HCT116 (cell line): ENCODE data around the gene RXFP1. TPM values are rescaled to one million over a fixed set of nuclear protein-coding genes. Genes with fewer than 3 reads are reported as not detected.

Source experiments
- ATAC-seq: fragments of 200-7000 bp; cut with Tn5 transposase; 2 replicates; pipeline ENCODE4 v1.9.1; 2020; ENCODE audit warnings: mild to moderate bottlenecking, moderate library complexity
- BruUV-seq: library from RNA; stranded (reverse); fragments of 400-500 nt; replicated peaks from 2 replicates; lab custom pipeline; 2021; lab: Mats Ljungman, UMichigan
- CTCF ChIA-PET: fragments of 300-600 bp; sonication (Branson Sonifier 250); formaldehyde crosslinking; loops from one replicate; lab custom pipeline; 2021; ENCODE audit warnings: antibody characterized with exemption; lab: Charles Lee
- POLR2A ChIA-PET: fragments of 300-600, 350-600 bp; sonication (Branson Sonifier 250); formaldehyde crosslinking; loops from one replicate; lab custom pipeline; 2021; ENCODE audit warnings: antibody characterized with exemption; lab: Charles Lee
- RAD21 ChIA-PET, 2 experiments: fragments of 300-600 bp; sonication (Branson Sonifier 250); formaldehyde crosslinking; loops; one replicate each; lab custom pipeline; 2023; ENCODE audit warnings: low total read pairs in 2 of 2; ENCODE audit not compliant: uncharacterized antibody in 2 of 2, unreplicated experiment in 2 of 2, low non-redundant PET in 1 of 2; lab: Charles Lee
- DNase-seq: peaks from one replicate; pipeline ENCODE4 v3.0.0-alpha.2; 2010; ENCODE audit warnings: low read depth, low spot score
- H2AFZ ChIP-seq: fragments of 200-600 bp; shearing (Covaris generic), sonication (generic); 2 replicates; pipeline ENCODE4 v1.6.1; 2017; ENCODE audit warnings: low read depth, mixed run types, mixed read lengths, antibody characterized with exemption, low read length; ENCODE audit not compliant: poor library complexity, severe bottlenecking
- H3K27ac ChIP-seq: 2 replicates; pipeline ENCODE4 v1.5.1; 2012; ENCODE audit warnings: low read depth, low read length
- H3K27me3 ChIP-seq: fragments of 200-600 bp; sonication (generic); 2 replicates; pipeline ENCODE4 v1.6.1; 2016; ENCODE audit warnings: mixed run types, low read length, mixed read lengths; ENCODE audit not compliant: insufficient read depth
- H3K36me3 ChIP-seq, 2 experiments: fragments of 200-500 bp in 1 of 2; fragments of 200-600 bp in 1 of 2; sonication (Bioruptor generic) in 1 of 2; sonication (generic) in 1 of 2; 2 replicates each; pipeline versions ENCODE4 v1.5.1 to v1.6.1; 2014 to 2016; ENCODE audit warnings: low read length in 2 of 2, inconsistent platforms in 1 of 2, mixed read lengths in 1 of 2, mixed run types in 1 of 2; ENCODE audit not compliant: insufficient read depth in 2 of 2, control insufficient read depth in 1 of 2
- H3K4me1 ChIP-seq, 2 experiments: fragments of 200-600 bp in 1 of 2; sonication (generic) in 1 of 2; 2 replicates each; pipeline versions ENCODE4 v1.5.1 to v1.6.1; 2012 to 2017; ENCODE audit warnings: low read length in 2 of 2, inconsistent platforms in 1 of 2, mild to moderate bottlenecking in 1 of 2, mixed read lengths in 1 of 2, mixed run types in 1 of 2, moderate library complexity in 1 of 2; ENCODE audit not compliant: insufficient read depth in 2 of 2, control insufficient read depth in 1 of 2
- H3K4me2 ChIP-seq: fragments of 200-600 bp; sonication (generic); 2 replicates; pipeline ENCODE4 v1.6.1; 2017; ENCODE audit warnings: mixed run types, low read length, mixed read lengths
- H3K4me3 ChIP-seq, 2 experiments: fragments of 200-600 bp in 1 of 2; sonication (generic) in 1 of 2; replicated peaks in 1 of 2; 2 replicates each; pipeline ENCODE4 v1.5.1; 2011 to 2016; ENCODE audit warnings: low read length in 2 of 2, control low read depth in 1 of 2, low read depth in 1 of 2, mild to moderate bottlenecking in 1 of 2, mixed read lengths in 1 of 2, mixed run types in 1 of 2
- H3K79me2 ChIP-seq: fragments of 200-600 bp; sonication (generic); 2 replicates; pipeline ENCODE4 v1.6.1; 2017; ENCODE audit warnings: mild to moderate bottlenecking, mixed run types, low read length, moderate library complexity, mixed read lengths; ENCODE audit not compliant: insufficient read depth
- H3K9ac ChIP-seq: fragments of 200-600 bp; sonication (generic); 2 replicates; pipeline ENCODE4 v1.6.1; 2016; ENCODE audit warnings: low read length, mixed read lengths
- H3K9me2 ChIP-seq: fragments of 200-600 bp; sonication (generic), shearing (Covaris generic); 2 replicates; pipeline ENCODE4 v1.6.1; 2017; ENCODE audit warnings: mixed run types, mild to moderate bottlenecking, moderate library complexity; ENCODE audit not compliant: insufficient read depth
- H3K9me3 ChIP-seq, 2 experiments: fragments of 200-500 bp in 1 of 2; fragments of 200-600 bp in 1 of 2; sonication (Bioruptor generic) in 1 of 2; sonication (generic) in 1 of 2; 2 replicates each; pipeline ENCODE4 v1.6.1; 2014 to 2017; ENCODE audit warnings: low read length in 2 of 2, mixed read lengths in 2 of 2, inconsistent platforms in 1 of 2, low read depth in 1 of 2, mild to moderate bottlenecking in 1 of 2, mixed run types in 1 of 2, moderate library complexity in 1 of 2; ENCODE audit not compliant: control insufficient read depth in 1 of 2, insufficient read depth in 1 of 2
- H4K20me1 ChIP-seq: fragments of 200-600 bp; sonication (generic), shearing (Covaris generic); 2 replicates; pipeline ENCODE4 v1.6.1; 2017; ENCODE audit warnings: mixed run types, mild to moderate bottlenecking, moderate library complexity; ENCODE audit not compliant: insufficient read depth
- CBX3 ChIP-seq: IDR thresholded peaks from 2 replicates; pipeline ENCODE4 v1.6.1; 2012; ENCODE audit warnings: low read depth
- CEBPB ChIP-seq: IDR thresholded peaks from 2 replicates; pipeline ENCODE4 v1.6.1; 2012; ENCODE audit warnings: low read depth
- EGR1 ChIP-seq: IDR thresholded peaks from 2 replicates; pipeline ENCODE4 v1.6.1; 2012; ENCODE audit warnings: low read depth
- ELF1 ChIP-seq: IDR thresholded peaks from 2 replicates; pipeline ENCODE4 v1.6.1; 2012; ENCODE audit warnings: low read depth, borderline replicate concordance
- EZH2 ChIP-seq: fragments of 200-600 bp; sonication (generic); IDR thresholded peaks from 2 replicates; pipeline ENCODE4 v1.6.1; 2017; ENCODE audit warnings: antibody characterized with exemption, mixed run types
- FOSL1 ChIP-seq: IDR thresholded peaks from 2 replicates; pipeline ENCODE4 v1.6.1; 2012; ENCODE audit warnings: low read depth
- RAD21 ChIP-seq: IDR thresholded peaks from 2 replicates; pipeline ENCODE4 v1.6.1; 2012; ENCODE audit warnings: low read depth, mild to moderate bottlenecking
- SP1 ChIP-seq: IDR thresholded peaks from 2 replicates; pipeline ENCODE4 v1.6.1; 2012; ENCODE audit warnings: low read depth
- YY1 ChIP-seq: IDR thresholded peaks from 2 replicates; pipeline ENCODE4 v1.6.1; 2011; ENCODE audit warnings: low read length, low read depth, moderate library complexity, mild to moderate bottlenecking; ENCODE audit not compliant: insufficient replicate concordance; ENCODE audit errors: extremely low read depth
- ZBTB33 ChIP-seq: IDR thresholded peaks from 2 replicates; pipeline ENCODE4 v1.6.1; 2011; ENCODE audit warnings: mild to moderate bottlenecking, low read length, moderate library complexity; ENCODE audit not compliant: insufficient replicate concordance; ENCODE audit errors: extremely low read depth
- intact Hi-C: fragments of 100-400 bp; cut with micrococcal nuclease; formaldehyde crosslinking; loops from 2 replicates; pipeline ENCODE4 v1.10.0; 2022
- total RNA-seq: library from RNA; stranded (reverse); gene quantifications from one replicate; pipeline ENCODE4 v1.2.1, GENCODE V29; 2021; ENCODE audit not compliant: unreplicated experiment
- TF ChIP-seq, protein P1 (sequence below): IDR thresholded peaks from 2 replicates; pipeline ENCODE4 v1.6.1; 2012
- TF ChIP-seq, protein P2 (sequence below): IDR thresholded peaks from 2 replicates; pipeline ENCODE4 v1.6.1; 2012; ENCODE audit warnings: low read depth

The RXFP1 gene
- total RNA-seq, 1 experiment from 2014 or later, result not detected

- ChIA-PET RAD21 (no interaction called here), POLR2A (no interaction called here), CTCF (no interaction called here)
- Histone ChIP-seq H3K27ac (no peak overlapping the region), H4K20me1 (no peaks in the 10 kb centered on the region), H3K9me2 (no peaks in the 10 kb centered on the region), H2AFZ (no peak overlapping the region), H3K9ac (no peak overlapping the region), H3K4me3 (no peak overlapping the region), H3K9me3 (no peaks in the 10 kb centered on the region), H3K27me3 (no peaks in the 10 kb centered on the region), H3K4me2 (no peak overlapping the region), H3K4me1 (peaks cover 0 to 6% of the 10 kb centered on the region in 2 experiments; a peak in 1 of 4 replicates), H3K79me2 (no peaks in the 10 kb centered on the region), H3K36me3 (no peaks in the 10 kb centered on the region)
- TF ChIP-seq FOSL1 (no peak), ELF1 (no peak), YY1 (no peak), EGR1 (no peak), CEBPB (no peak)
- TF ChIP-seq, protein P1, sequence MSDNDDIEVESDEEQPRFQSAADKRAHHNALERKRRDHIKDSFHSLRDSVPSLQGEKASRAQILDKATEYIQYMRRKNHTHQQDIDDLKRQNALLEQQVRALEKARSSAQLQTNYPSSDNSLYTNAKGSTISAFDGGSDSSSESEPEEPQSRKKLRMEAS, result no peak
- BruUV-seq, result no TSS peak
- no peak for DNase-seq
- no peak for ATAC-seq
- intact Hi-C loops, result no loop called here
These were observed 5.8 kb downstream of the RXFP1 start for GRCh38 chr4:158527516-158527915.

- RAD21 ChIA-PET, result no interaction called here
These were observed 7.8 kb downstream of the RXFP1 start for GRCh38 chr4:158529505-158529904.

More at GRCh38 chr4:158529505-158529904, 7.8 kb downstream of the RXFP1 start:
- H2AFZ ChIP-seq, result no peak overlapping the region
- ChIA-PET POLR2A (no interaction called here), CTCF (no interaction called here)
- no peaks in the 10 kb centered on the region for H3K27me3 ChIP-seq
- no peaks in the 10 kb centered on the region for H3K4me1 ChIP-seq
- no peaks in the 10 kb centered on the region for H3K9me3 ChIP-seq
- no peak overlapping the region for H3K4me3 ChIP-seq
- H3K27ac ChIP-seq, result no peak overlapping the region
- ATAC-seq, result no peak
- intact Hi-C loops, result no loop called here
- TF ChIP-seq ZBTB33, result no peak
- no peak for TF ChIP-seq SP1
- no peak for TF ChIP-seq FOSL1
- TF ChIP-seq CBX3, result no peak
- TF ChIP-seq RAD21, result no peak
- TF ChIP-seq, protein P2, sequence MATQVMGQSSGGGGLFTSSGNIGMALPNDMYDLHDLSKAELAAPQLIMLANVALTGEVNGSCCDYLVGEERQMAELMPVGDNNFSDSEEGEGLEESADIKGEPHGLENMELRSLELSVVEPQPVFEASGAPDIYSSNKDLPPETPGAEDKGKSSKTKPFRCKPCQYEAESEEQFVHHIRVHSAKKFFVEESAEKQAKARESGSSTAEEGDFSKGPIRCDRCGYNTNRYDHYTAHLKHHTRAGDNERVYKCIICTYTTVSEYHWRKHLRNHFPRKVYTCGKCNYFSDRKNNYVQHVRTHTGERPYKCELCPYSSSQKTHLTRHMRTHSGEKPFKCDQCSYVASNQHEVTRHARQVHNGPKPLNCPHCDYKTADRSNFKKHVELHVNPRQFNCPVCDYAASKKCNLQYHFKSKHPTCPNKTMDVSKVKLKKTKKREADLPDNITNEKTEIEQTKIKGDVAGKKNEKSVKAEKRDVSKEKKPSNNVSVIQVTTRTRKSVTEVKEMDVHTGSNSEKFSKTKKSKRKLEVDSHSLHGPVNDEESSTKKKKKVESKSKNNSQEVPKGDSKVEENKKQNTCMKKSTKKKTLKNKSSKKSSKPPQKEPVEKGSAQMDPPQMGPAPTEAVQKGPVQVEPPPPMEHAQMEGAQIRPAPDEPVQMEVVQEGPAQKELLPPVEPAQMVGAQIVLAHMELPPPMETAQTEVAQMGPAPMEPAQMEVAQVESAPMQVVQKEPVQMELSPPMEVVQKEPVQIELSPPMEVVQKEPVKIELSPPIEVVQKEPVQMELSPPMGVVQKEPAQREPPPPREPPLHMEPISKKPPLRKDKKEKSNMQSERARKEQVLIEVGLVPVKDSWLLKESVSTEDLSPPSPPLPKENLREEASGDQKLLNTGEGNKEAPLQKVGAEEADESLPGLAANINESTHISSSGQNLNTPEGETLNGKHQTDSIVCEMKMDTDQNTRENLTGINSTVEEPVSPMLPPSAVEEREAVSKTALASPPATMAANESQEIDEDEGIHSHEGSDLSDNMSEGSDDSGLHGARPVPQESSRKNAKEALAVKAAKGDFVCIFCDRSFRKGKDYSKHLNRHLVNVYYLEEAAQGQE, result no peak
- TF ChIP-seq EZH2, result no peak
- TF ChIP-seq, all 23 proteins: peak for 0
- Histone ChIP-seq H3K79me2 (no peaks in the 10 kb centered on the region), H3K9me2 (no peaks in the 10 kb centered on the region), H3K4me2 (no peak overlapping the region), H4K20me1 (no peaks in the 10 kb centered on the region), H3K9ac (no peak overlapping the region), H3K36me3 (no peaks in the 10 kb centered on the region)
- no peak for DNase-seq
- BruUV-seq, result no TSS peak
